ENCODE results near the gene ANKHD1. TPM values are rescaled to one million over a fixed set of nuclear protein-coding genes. Genes with fewer than 3 reads are reported as not detected.

Gene ANKHD1
- total RNA-seq, 1 donor from 2014 or later: 62.0 TPM

GRCh38 chr5:140371356-140372151, 30.1 kb upstream of the ANKHD1 start:
- DNase-seq (ENCODE audit: low spot score in 2 of 2) (no peak), FAIRE-seq (no peak)

- no peak for FAIRE-seq
- DNase-seq (ENCODE audit: low spot score in 2 of 2): peak in 1 of 2 donors; percentile 59
These were observed 28.6 kb upstream of the ANKHD1 start for GRCh38 chr5:140372971-140373487.

- no peak for FAIRE-seq
These were observed 20.3 kb upstream of the ANKHD1 start for GRCh38 chr5:140381351-140381750.

GRCh38 chr5:140381972-140382371, 19.7 kb upstream of the ANKHD1 start:
- no peak for FAIRE-seq
- DNase-seq (ENCODE audit: low spot score in 2 of 2): no peak

More at GRCh38 chr5:140381351-140381750, 20.3 kb upstream of the ANKHD1 start:
- no peak for DNase-seq (ENCODE audit: low spot score in 2 of 2)

- FAIRE-seq: no peak
- no peak for DNase-seq (ENCODE audit: low spot score in 2 of 2)
These were observed 18.8 kb upstream of the ANKHD1 start for GRCh38 chr5:140382866-140383265.

GRCh38 chr5:140383300-140383699, 18.3 kb upstream of the ANKHD1 start:
- FAIRE-seq: no peak
- DNase-seq (ENCODE audit: low spot score in 2 of 2): no peak

GRCh38 chr5:140388052-140388451, 13.6 kb upstream of the ANKHD1 start:
- FAIRE-seq (no peak), DNase-seq (ENCODE audit: low spot score in 2 of 2) (no peak)

- FAIRE-seq (no peak), DNase-seq (ENCODE audit: low spot score in 2 of 2) (no peak)
These were observed 10.3 kb upstream of the ANKHD1 start for GRCh38 chr5:140391312-140391711.

- FAIRE-seq: no peak
These were observed 9.9 kb upstream of the ANKHD1 start for GRCh38 chr5:140391732-140392131.

GRCh38 chr5:140393738-140394137, 7.9 kb upstream of the ANKHD1 start:
- FAIRE-seq: no peak
- DNase-seq (ENCODE audit: low spot score in 2 of 2): no peak

More at GRCh38 chr5:140391732-140392131, 9.9 kb upstream of the ANKHD1 start:
- DNase-seq (ENCODE audit: low spot score in 2 of 2): no peak

GRCh38 chr5:140398379-140398811, 3.2 kb upstream of the ANKHD1 start:
- no peak for DNase-seq (ENCODE audit: low spot score in 2 of 2)
- FAIRE-seq: no peak

GRCh38 chr5:140399979-140400729, 1.5 kb upstream of the ANKHD1 start:
- DNase-seq (ENCODE audit: low spot score in 2 of 2): no peak
- FAIRE-seq: no peak

GRCh38 chr5:140400730-140401361, 787 bp upstream of the ANKHD1 start:
- no peak for FAIRE-seq

GRCh38 chr5:140402258-140403074, 833 bp downstream of the ANKHD1 start:
- FAIRE-seq: no peak

More at GRCh38 chr5:140400730-140401361, 787 bp upstream of the ANKHD1 start:
- peak; percentile 90 to 96 for DNase-seq (ENCODE audit: low spot score in 2 of 2)

GRCh38 chr5:140403613-140404012, 2.0 kb downstream of the ANKHD1 start:
- FAIRE-seq (no peak), DNase-seq (ENCODE audit: low spot score in 2 of 2) (no peak)

More at GRCh38 chr5:140402258-140403074, 833 bp downstream of the ANKHD1 start:
- no peak for DNase-seq (ENCODE audit: low spot score in 2 of 2)

- DNase-seq (ENCODE audit: low spot score in 2 of 2) (no peak), FAIRE-seq (no peak)
These were observed 7.2 kb downstream of the ANKHD1 start for GRCh38 chr5:140408750-140409241.

- DNase-seq (ENCODE audit: low spot score in 2 of 2) (no peak), FAIRE-seq (peak; percentile 88)
These were observed 11.6 kb downstream of the ANKHD1 start for GRCh38 chr5:140413230-140413629.

- peak; percentile 45 for FAIRE-seq
- DNase-seq (ENCODE audit: low spot score in 2 of 2): no peak
These were observed 15.6 kb downstream of the ANKHD1 start for GRCh38 chr5:140417235-140417634.

GRCh38 chr5:140418862-140419520, 17.4 kb downstream of the ANKHD1 start:
- FAIRE-seq (no peak), DNase-seq (ENCODE audit: low spot score in 2 of 2) (no peak)
